ENCODE data around the gene CANT1.
"Not testable (repeated sequence)": the region's sequence is repeated elsewhere in the genome, so short reads cannot be mapped to it uniquely, and the experiment has no call there.

Gene CANT1

GRCh38 chr17:78958641-78959127 lies 50.9 kb downstream of the CANT1 start:
- DNase-seq (ENCODE audit: low spot score), result no peak

- DNase-seq (ENCODE audit: low spot score), result no peak
Observed at GRCh38 chr17:78957128-78957527, 52.4 kb downstream of the CANT1 start.

- no peak for DNase-seq (ENCODE audit: low spot score)
Observed at GRCh38 chr17:78956254-78956653, 53.3 kb downstream of the CANT1 start.

DNA sequence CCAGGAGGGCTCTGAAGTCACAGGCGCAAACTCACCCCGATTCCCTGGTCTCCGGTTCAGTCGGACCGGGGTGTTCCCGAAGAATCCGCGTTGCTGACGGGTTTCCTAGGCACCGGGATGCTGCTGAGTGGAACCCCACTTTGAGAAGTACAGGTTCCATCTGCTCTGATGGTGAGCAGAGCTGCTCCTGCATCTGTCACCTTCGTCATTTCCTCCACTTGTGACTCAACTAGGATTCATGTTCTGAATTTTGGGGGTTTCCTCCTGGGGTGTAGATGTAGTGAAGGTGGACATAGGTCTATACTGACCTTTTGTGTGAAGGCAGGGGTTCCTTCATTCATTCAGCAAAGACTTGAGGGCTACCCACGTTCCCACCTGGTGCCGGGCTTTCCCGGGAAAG lies 54.9 kb downstream of the CANT1 start:
- DNase-seq (ENCODE audit: low spot score), result peak; percentile 22

GRCh38 chr17:78953356-78954350 lies 55.9 kb downstream of the CANT1 start:
- DNase-seq (ENCODE audit: low spot score), result no peak

DNA sequence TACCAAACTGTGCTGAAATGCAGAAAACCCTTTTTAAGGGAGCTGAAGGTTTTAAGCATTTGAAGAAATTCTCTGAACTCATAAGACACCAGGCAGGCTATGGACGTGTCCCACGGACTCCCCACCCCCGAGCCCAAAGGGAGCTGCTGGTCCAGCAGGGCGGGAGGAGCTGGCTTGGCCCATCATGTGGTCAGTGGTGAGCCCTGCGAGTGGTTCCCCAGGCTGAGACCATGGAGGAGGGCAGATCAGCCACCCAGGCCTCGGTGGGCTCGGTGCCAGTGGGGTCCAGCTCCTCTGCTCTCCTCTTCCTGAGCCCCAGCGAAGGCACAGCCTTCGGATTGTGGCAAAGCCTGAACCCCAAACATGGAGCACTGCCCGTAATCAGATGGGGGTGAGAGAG lies 56.9 kb downstream of the CANT1 start:
- DNase-seq (ENCODE audit: low spot score), result no peak

DNA sequence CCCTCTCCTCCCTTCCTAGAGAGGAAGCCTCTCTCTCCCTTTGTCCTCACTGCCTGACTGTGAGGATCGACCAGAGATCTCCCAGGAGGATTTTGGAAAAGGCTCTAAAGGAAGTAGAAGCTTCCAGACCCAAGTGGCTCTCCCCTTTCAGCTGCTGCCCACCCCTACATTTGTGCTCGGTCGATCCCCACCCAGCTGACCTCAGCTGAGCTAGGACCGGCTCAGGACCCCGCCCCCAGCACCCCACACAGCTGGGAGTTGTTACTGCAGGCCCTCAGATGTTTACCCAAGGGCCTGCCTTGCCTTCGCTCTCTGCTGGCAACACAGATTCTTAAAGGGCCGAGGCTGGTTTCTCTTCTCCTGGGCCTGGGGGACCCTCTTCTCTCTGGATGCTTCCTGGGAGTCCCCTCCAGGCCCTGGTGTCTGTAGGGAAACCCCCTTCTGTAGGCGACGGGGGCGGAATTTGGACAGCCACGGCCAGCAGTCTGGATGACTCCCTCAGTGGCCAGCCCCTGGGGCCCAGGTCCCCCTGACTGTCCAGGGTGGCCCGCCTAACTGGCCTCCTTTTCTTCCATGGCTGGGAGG lies 57.5 kb downstream of the CANT1 start:
- no peak for DNase-seq (ENCODE audit: low spot score)

DNA sequence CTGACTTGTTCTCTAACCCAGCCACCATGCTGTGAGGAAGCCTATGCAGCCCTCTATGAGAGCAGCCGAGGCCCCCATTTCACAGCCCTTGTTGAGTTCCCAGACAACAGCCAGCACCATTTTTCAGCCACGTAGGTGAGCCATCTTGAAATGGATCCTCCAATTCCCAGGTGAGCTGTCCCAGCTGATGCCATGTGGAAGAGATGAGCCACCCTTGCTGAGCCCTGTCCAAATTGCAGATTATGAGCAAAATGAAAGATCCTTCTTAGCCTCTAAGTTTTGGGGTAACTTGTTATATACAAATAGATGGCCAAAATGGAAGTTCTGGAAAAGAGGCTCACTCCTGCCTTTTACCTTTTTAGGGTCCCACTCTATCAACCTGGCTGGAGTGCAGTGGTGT lies 58.7 kb downstream of the CANT1 start:
- no peak for DNase-seq (ENCODE audit: low spot score)

DNA sequence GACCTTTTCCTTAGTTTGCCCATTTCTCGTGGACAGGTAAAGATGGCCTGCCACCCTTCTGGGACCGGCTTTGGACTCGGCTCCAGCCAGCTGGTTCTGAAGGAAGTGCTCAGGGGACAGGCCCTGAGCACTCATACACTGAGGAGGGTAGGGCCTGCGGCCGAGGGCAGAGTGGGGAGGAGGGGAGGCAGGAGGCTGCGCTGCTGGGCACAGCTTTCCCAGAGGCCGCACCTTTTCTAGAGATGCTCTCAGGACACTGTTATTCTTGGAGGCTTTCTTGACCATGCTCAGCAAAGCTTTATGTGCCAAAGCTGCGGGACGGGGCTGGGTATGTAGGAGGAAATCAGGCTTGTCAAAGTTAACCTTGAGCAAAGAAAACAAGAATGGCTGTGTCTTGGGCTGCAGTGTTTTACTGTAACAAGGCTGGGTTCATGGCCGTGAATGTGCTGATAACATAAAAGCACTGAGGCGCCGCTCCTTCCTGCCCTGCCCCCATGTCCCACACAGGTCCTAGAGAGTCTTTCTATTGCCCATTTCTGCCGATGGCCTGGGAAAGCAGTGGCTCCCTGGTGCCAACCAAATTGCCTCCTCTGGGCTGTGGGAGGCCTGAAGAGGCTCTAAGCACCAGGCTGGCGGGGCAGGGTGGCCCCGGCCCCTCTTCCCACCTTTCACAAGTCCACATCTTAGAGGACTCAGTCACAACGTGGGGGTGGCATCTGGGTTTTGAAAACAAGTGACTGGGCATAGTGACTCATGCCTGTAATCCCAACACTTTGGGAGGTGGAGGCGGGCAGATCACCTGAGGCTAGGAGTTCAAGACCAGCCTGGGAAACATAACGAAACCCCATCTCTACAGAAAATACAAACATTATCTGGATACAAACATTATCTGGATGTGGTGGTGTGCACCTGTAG lies 62.1 kb downstream of the CANT1 start:
- no peak for DNase-seq (ENCODE audit: low spot score)

DNA sequence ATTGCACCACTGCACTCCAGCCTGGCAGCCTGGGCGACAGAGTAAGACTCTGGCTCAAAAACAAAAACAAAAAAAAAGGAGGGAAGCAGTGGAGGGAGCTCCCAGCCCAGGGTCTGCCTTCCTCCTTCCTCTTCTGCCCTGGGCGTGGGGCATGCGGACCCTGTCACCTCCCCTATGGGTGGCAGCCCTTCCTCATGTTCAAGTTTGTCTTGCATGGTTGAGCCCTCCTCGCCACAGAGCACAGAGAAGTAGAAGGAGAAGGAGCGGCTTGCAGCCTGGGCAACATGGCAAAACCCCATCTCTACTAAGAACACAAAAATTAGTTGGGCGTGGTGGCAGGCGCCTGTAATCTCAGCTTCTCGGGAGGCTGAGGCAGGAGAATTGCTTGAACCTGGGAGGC lies 62.9 kb downstream of the CANT1 start:
- DNase-seq (ENCODE audit: low spot score), result no peak

- no peak for DNase-seq (ENCODE audit: low spot score)
Observed at GRCh38 chr17:78946131-78946530, 63.4 kb downstream of the CANT1 start.

DNA sequence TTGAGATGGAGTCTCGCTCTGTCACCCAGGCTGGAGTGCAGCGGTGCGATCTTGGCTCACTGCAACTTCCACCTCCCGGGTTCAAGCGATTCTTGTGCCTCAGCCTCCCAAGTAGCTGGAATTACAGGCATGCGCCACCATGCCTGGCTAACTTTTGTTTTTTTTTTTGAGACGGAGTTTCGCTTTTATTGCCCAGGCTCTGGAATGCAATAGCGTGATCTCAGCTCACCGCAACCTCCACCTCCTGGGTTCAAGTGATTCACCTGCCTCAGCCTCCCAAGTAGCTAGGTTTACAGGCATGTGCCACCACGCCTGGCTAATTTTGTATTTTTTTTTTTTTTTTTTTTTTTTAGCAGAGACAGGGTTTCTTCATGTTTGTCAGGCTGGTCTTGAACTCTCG lies 64.1 kb downstream of the CANT1 start:
- DNase-seq (ENCODE audit: low spot score), result not testable (repeated sequence)

DNA sequence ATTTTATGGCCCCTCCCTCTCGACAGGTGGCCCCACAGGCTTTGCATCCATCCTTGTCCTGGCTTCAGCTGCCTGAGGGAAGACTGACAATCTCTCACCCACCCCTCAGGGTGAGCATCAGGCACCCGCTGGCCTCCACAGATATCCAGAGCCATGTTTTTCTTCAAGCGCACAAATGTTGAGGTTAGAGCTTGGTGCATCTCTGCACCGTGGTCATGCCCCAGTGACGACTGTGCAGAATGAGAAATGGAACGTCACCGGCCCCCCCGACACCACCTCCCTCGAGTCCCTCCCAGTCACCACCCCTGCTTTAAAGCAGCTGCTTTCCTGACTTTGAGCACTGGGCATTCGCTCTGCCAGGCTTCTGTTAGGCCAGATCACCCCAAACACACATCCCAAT lies 64.6 kb downstream of the CANT1 start:
- DNase-seq (ENCODE audit: low spot score), result no peak

- DNase-seq (ENCODE audit: low spot score), result no peak
Observed at GRCh38 chr17:78944026-78944425, 65.5 kb downstream of the CANT1 start.
